ENCODE measurements around the gene SSU72.

SSU72 gene

DNA sequence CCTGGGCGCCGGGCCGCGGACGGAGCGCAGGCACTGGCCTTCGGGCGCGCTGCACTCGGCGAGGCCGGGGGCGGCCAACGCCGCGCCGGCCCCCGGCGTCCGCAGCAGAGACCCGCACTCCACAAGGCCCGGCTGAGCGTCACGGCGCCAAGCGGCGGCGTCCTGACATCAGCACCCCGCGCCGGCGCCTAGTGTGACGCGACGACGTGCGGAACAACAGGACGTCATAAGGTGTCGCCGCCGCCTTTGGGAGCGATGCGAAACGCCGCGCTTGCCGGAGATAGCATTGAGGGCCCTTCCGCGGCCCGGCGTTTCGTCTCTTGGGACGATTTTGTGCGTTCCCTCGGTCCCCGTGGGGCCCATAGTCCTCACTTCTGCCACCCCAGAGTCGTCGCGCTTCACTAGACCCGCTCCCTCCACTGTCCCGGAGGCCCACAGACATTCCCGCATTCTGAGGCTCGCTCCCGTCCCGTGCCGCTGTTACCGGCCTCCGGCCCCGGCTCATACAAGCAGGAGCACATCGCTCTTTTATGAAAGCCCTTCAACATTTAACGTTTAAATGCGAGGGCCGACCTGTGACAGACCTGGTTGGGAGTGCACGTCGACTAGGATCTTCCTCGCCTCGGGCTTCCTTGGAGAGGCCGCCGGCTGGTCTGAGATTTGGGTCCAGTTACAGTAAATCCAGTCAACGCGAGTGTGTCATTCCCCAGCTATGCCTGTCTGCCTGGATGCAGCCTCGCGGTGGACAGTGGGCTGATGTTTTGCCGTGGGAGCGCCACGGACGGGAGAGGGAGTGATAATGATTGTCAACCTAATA lies at the start of gene SSU72:
Gene SSU72, minus strand, starts transcription at position 143 of the 817 bp plus-strand sequence. CDS start 306 bp downstream, outside the sequence.
- peak; percentile 89 for DNase-seq (ENCODE audit: low spot score)

- no peak for DNase-seq (ENCODE audit: low spot score)
These were observed 49.2 kb upstream of the SSU72 start for GRCh38 chr1:1623631-1624442.

- DNase-seq (ENCODE audit: low spot score): no peak
These were observed 48.5 kb upstream of the SSU72 start for GRCh38 chr1:1623181-1623630.

GRCh38 chr1:1622788-1623094 lies 48.1 kb upstream of the SSU72 start:
- no peak for DNase-seq (ENCODE audit: low spot score)

DNA sequence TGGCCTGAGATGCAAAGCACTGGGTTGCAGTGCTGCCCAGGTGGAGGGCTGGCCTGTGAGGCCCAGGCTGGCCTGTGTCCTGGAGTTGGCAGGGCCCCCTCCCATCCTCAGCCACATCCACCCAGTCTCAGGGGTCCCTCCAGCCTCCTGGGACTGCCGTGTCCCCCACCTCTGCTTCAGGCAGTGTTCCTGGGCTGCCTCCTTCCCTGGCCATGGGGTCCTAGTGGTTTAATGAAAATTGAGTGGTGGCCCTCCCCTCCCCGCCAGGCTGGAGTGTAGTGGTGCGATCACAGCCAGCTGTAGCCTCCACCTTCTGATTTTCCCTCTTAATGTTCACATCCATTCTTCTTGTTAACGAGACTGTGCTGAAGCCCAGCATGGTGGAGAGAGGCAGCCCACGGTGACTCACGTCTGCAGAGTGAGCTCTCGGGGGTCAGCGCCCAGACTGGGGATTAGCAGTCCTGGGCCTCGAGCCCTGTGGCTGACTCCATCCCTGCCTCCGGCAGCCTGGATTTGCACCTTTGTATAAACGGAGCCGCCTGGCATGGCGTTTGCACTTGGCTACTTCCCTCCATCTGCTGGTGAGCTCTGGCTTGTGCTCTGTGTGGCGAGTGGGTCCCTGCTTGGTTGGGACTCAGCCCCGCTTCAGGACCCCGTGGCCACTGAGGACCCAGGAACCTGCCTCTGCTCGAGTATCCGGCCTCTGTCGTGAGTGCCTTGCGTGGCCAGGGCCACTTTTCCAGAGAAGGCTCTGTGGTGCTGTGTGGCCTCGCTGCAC lies 47.5 kb upstream of the SSU72 start:
- no peak for DNase-seq (ENCODE audit: low spot score)

DNA sequence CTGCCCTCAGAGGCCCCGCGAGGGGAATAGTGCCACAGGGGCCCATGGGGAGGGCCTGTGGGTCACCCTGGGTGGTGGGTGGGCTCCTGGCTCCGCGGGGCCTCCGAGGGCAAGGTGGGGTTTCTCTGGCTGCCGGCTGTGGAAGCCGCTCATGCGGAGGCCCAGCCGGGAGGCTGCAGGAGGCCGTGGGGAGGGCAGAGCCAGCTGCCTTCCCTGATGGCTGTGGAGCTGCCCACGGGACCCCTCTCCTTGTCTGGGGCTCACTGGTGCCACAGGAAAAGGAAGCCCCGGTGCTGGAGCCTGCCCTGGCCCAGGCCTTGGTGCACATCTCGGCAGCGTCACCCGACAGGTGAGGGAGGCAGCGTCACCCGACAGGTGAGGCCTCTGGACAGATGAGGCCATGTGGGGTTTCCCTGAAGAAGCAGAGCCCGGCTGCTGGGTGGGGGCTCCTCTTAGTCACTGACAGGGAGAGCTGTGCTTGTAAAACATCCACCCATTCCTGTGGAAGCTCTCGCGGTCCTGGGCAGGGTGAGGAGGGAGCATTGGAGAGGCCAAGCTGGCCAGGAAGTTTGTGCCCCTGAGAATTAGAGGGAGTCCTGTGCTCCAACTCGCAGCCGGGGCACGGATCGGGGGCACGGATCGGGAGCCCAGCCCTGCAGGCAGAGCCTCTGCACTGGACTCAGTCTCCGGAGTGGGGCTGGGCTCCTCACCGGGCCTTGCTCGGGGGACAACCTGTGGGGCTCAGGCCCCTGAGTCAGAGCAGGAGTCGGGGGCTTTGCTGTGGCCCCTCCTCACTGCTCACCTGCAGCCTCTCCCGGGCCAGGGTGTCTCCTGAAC lies 46.7 kb upstream of the SSU72 start:
- DNase-seq (ENCODE audit: low spot score): no peak

DNA sequence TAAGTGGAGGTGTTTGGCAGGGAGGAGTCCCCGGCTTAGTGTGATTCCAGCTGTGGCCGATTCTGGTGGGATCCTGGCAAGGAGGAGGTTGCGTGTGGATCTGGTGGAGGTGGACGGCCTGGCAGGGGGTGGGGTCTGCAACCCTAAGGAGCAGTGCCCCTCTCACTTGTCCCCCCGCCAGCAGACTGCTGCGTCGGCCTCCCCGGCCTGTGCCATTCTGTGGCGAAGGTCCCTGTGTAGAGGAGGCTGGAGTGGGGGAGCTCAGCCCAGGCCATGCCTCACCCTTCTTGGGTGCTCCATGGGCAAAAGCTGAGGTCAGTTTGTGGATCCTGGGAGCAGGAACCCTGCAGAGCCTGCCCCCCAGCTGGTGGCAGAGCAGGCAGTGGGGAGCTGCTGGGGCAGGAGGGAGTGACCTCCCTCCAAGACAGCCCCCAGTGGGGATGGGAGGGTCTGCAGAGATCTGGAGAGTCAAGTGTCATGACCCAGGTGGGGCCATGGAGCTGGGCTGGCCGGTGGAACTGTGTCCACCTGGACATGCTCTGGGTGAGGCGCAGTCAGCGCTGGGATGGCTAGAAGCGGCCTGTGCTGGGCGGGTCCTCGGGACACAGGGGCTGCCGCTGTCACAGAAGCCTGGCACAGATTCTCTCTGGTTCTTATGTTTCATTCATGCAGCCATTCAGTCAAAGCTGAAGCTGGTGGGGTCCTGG lies 45.9 kb upstream of the SSU72 start:
- no peak for DNase-seq (ENCODE audit: low spot score)

DNA sequence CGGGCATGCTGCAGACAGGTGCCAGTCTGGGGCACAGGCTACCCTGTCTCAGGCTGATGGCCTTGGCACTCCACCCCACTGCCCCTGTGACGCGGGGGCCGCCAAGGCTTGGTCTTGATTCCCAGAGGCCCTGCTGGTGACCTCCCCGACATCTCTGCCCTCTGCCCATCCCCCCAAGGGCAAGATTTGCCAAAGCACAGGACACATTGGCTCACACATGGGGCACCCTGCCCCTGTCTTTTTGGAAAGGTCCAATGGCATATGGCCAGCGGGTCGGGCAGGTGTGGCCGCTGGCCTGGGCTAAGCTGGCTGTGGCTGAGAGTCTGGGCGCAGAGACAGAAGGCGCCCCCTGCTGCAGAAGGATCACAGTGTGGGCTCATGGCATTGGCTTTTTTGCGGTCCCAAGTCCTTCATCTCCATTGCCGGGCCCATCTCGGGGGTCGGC lies 45.3 kb upstream of the SSU72 start:
- no peak for DNase-seq (ENCODE audit: low spot score)

DNA sequence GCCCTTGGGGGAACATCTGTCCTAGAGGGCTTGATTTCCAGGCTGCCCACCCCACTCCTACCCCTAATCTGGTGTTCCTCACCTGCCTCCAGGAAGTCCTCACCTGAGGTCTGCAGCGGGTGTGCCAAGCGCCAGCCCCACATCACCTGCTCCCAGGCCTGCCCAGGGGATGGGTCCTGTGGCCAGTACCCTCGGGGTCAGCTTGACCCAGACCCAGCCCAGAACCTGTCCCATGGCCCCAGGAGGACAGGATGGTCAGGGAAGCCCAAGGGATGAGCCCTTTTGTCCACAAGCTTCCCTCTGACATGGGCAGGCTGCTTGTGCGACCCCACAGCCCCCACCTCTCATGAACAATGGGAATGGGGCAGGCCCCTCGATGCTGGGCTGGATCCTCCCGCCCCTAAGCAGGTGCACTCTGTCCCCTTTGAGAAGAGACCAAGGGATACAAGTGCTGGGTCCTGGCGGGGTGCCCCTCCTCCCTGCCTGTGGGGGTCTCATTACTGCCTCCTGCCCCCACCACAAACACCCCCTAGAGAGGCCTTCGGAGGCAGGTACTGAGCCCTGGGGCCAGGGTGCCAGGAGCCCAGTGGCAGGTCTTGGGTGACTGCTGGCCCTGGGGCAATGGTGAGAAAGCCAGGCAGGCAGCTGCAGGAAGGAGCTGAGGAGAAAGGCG lies 43.9 kb upstream of the SSU72 start:
- no peak for DNase-seq (ENCODE audit: low spot score)

GRCh38 chr1:1617925-1618324 lies 43.3 kb upstream of the SSU72 start:
- DNase-seq (ENCODE audit: low spot score): no peak

DNA sequence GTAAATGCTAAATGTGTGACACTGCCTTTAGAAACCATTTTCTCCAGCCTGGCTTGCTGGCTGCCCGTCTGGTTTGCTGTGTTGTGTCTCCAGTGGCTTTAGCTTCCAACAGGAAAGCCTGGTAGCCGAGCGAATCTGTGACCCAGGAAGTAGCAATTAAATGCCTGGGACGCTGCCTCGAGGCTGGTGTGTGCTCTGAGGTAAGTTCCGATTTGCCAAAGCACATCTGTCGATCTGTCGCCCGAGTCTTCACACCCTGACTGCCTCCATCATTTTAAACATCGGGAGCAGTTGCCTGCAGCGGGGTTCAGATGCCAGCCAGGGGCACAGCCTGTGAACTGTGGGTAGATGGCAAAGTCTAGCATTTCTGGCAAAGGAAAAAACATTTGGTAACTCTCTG lies 42.9 kb upstream of the SSU72 start:
- no peak for DNase-seq (ENCODE audit: low spot score)

- no peak for DNase-seq (ENCODE audit: low spot score)
These were observed 42.2 kb upstream of the SSU72 start for GRCh38 chr1:1616838-1617237.

DNA sequence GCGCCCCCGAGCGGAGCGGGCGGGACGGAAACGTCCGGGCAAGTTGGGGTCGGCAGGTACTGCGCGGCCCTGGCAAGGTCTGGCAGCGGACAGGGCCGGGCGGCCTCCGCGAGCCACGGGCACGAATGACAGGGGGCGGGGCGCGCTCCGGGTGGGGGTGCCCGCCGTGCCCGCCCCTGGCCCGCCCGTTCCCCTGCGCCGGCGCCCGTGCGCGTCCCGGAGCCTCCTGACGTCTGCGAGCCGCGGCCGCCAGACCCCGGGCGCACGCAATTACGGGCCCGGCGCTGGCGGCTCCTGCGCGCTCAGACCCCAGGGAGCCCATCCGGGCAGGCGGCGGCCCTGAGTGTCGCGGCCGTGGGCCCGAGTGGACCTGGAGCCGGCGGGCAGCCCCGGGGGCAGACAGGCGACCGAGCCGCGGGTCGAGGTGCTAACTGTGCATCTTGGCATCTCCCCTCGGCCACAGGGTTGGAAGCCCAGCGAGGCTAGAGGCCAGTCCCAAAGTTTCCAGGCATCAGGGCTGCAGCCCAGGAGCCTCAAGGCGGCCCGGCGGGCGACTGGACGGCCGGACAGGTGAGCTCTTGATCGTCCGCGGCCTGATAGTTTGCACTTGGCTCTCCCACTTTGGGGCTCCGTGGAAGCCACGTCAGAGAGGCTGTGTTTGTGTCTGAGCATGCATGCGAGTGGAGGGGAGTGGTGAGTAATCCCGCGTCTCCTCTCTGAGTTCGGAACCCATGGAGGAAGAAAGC lies 41.6 kb upstream of the SSU72 start:
- no peak for DNase-seq (ENCODE audit: low spot score)

- DNase-seq (ENCODE audit: low spot score): peak; percentile 99
These were observed 40.8 kb upstream of the SSU72 start, which contains the start of gene MIB2 for GRCh38 chr1:1615256-1616044. TSS of gene MIB2 (plus strand) at chr1:1615500. CDS start at chr1:1623453, 7,953 bp downstream.

DNA sequence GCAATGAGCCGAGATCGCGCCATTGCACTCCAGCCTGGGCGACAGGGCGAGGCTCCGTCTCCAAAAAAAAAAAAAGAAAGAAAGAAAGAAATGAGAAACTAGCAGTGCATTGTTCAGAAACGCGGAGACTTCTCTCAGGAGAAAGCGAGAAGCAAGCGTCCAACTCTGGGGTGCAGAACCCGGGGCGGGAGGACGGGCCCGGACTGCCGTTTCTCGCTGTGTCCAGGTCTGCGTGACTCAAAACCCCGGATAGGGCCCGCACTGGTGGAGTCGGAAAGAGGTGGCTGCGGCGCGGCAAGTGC lies 40.2 kb upstream of the SSU72 start:
- no peak for DNase-seq (ENCODE audit: low spot score)

DNA sequence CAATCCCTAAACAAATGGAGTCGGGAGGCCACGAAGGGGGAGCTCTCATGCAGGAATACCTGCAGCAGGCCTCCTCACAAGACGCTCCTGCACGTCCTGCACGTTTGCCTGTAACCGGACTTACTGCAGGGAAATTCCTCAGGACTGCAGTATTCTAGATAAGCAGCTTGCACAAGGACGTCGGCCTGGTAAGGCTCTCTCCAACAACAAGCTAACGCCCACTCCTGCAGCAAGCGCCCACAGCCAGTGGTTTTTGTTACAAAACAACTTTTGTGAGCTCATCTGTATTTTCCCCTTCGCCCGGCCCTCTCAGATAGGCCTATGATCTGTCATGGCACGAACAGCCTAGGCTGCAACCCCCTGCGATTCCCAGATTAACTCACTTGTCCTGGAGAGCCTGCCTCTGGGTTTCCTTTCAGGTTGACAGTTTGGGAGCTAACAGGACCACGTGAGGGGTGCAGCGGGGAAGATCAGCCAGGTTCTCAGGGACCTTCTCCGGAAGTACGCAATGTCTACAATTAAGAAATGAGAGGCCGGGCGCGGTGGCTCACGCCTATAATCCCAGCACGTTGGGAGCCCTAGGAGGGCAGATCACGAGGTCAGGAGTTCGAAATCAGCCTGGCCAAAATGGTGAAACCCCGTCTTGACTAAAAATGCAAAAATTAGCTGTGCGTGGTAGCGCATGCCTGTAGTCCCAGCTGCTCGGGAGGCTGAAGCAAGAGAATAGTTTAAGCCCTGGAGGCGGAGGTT lies 39.7 kb upstream of the SSU72 start:
- DNase-seq (ENCODE audit: low spot score): peak; percentile 68

- DNase-seq (ENCODE audit: low spot score): no peak
These were observed 38.9 kb upstream of the SSU72 start for GRCh38 chr1:1613509-1614082.

DNA sequence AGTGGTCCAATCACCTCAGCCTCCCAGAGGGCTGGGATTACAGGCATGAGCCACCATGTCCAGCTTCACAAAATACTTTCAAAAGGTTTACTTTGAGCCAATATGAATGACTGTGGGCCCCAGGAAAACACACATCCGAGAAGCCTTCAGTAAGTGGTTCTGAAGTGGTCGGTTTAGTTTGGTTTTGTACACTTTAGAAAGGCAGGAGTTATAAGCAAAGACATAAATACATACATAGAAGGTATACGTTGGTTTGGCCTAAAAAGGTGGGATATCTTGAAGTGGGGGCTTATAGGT lies 37.4 kb upstream of the SSU72 start:
- no peak for DNase-seq (ENCODE audit: low spot score)

Measured in COLO829 (cell line).